H1 (cell line): Measurements from ENCODE around the gene PRPH2. TPM values are rescaled to one million over a fixed set of nuclear protein-coding genes. Genes with fewer than 3 reads are reported as not detected.

Source experiments
- BCL11A ChIP-seq, 2 experiments: IDR thresholded peaks; one replicate each; pipeline ENCODE4 v1.6.1; 2011; ENCODE audit warnings: low read depth in 2 of 2, low read length in 2 of 2, mild to moderate bottlenecking in 2 of 2
- CHD7 ChIP-seq: fragments of 300-600 bp; sonication (generic); IDR thresholded peaks from 2 replicates; pipeline ENCODE4 v1.7.1; 2012; ENCODE audit warnings: low read length, moderate library complexity, mild to moderate bottlenecking, inconsistent platforms; ENCODE audit not compliant: insufficient replicate concordance
- CTCF ChIP-seq, 3 experiments: IDR thresholded peaks; 1 replicate in 2 of 3; 2 replicates in 1 of 3; pipeline versions ENCODE4 v1.5.1 to v1.6.1; 2011; ENCODE audit warnings: low read length in 3 of 3, mild to moderate bottlenecking in 3 of 3, inconsistent platforms in 2 of 3, low read depth in 1 of 3, moderate library complexity in 1 of 3; ENCODE audit not compliant: insufficient read depth in 1 of 3; ENCODE audit errors: control extremely low read depth in 1 of 3
- HDAC2 ChIP-seq, 2 experiments: fragments of 300-600 bp in 1 of 2; sonication (generic) in 1 of 2; IDR thresholded peaks; 2 replicates each; pipeline ENCODE4 v1.6.1; 2011 to 2012; ENCODE audit warnings: low read depth in 2 of 2, low read length in 2 of 2, mild to moderate bottlenecking in 2 of 2, moderate library complexity in 2 of 2, borderline replicate concordance in 1 of 2, inconsistent platforms in 1 of 2
- TAF7 ChIP-seq: optimal IDR thresholded peaks from 2 replicates; pipeline ENCODE3; 2011; ENCODE audit warnings: low read depth, mild to moderate bottlenecking, inconsistent platforms, low read length, moderate library complexity, borderline replicate concordance
- TEAD4 ChIP-seq: IDR thresholded peaks from 2 replicates; pipeline ENCODE4 v1.6.1; 2012; ENCODE audit warnings: low read depth, low read length, inconsistent platforms, mixed read lengths
- polyA plus RNA-seq, 7 experiments: library from polyadenylated mRNA; depleted of rRNA in 3 of 7; stranded (reverse) in 5 of 7; unstranded in 2 of 7; fragments of >200 nt in 5 of 7; fragments of 200-250 nt in 2 of 7; gene quantifications; 1 replicate in 5 of 7; 2 replicates in 1 of 7; 4 replicates in 1 of 7; pipeline versions ENCODE4 v1.2.1 to v1.2.3, GENCODE V29; 2011 to 2013; ENCODE audit warnings: missing spikeins in 2 of 7, mixed read lengths in 2 of 7
- total RNA-seq: library from RNA; stranded (reverse); fragmentation: NEBNext Ultra II Directional; extraction: Animal tissue kit (Norgen Biotek cat#: 25700); gene quantifications from 2 replicates; pipeline ENCODE4 v1.2.1, GENCODE V29; 2021

PRPH2 gene
- total and polyA plus RNA-seq, 2 of the 8 experiments (the other 6 are each of a cell fraction or from before 2014, with no cell fraction given) = 0.23 to 0.65 TPM

GRCh38 chr6:42764911-42765648 is 42.7 kb upstream of the PRPH2 start (continued):
- no peak for TF ChIP-seq CHD7
- no peak for TF ChIP-seq TEAD4
- TF ChIP-seq TAF7 = no peak
- no peak for TF ChIP-seq CTCF (IDR thresholded peaks at IDR 0.05; ENCODE audit: control extremely low read depth in 1 of 3, insufficient read depth in 1 of 3, low read depth in 1 of 3, low read length in 3 of 3)
- TF ChIP-seq HDAC2 (IDR thresholded peaks at IDR 0.05; ENCODE audit: borderline replicate concordance in 1 of 2, low read depth in 2 of 2, low read length in 2 of 2) = no peak
- TF ChIP-seq BCL11A (IDR thresholded peaks at IDR 0.05; ENCODE audit: low read depth in 2 of 2, low read length in 2 of 2) = no peak
